DOHH2 (cell line): ENCODE results near the gene HSCB.

Experiments
- EZH2phosphoT487 ChIP-seq: fragments of 200-600 bp; sonication (generic); IDR thresholded peaks from 2 replicates; pipeline ENCODE4 v1.6.1; 2017; ENCODE audit warnings: borderline replicate concordance, mild to moderate bottlenecking, antibody characterized with exemption, low read length, moderate library complexity, mixed read lengths
- TF ChIP-seq, protein P1 (sequence below): fragments of 200-600 bp; sonication (generic); IDR thresholded peaks from one replicate; pipeline ENCODE4 v1.5.1; 2014; ENCODE audit warnings: antibody characterized with exemption, mild to moderate bottlenecking, low read depth, low read length; ENCODE audit not compliant: poor library complexity, severe bottlenecking

DNA sequence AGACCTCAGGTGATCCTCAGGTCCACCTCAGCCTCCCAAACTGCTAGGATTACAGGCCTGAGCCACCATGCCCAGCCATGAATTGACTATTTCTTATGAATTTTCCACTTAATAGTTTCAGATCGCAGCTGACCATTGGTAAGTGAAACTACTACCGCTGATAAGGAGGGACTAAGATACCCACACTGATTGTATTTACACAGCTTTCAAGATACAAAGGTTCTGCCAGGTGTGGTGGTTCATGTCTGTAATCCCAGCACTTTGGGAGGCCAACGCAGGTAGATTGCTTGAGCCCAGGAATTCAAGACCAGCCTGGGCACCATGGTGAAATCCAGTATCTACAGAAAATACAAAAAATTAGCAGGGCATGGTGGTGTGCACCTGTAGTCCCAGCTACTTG is 4.1 kb upstream of the HSCB start:
- TF ChIP-seq, protein P1, sequence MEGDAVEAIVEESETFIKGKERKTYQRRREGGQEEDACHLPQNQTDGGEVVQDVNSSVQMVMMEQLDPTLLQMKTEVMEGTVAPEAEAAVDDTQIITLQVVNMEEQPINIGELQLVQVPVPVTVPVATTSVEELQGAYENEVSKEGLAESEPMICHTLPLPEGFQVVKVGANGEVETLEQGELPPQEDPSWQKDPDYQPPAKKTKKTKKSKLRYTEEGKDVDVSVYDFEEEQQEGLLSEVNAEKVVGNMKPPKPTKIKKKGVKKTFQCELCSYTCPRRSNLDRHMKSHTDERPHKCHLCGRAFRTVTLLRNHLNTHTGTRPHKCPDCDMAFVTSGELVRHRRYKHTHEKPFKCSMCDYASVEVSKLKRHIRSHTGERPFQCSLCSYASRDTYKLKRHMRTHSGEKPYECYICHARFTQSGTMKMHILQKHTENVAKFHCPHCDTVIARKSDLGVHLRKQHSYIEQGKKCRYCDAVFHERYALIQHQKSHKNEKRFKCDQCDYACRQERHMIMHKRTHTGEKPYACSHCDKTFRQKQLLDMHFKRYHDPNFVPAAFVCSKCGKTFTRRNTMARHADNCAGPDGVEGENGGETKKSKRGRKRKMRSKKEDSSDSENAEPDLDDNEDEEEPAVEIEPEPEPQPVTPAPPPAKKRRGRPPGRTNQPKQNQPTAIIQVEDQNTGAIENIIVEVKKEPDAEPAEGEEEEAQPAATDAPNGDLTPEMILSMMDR = no peak
- TF ChIP-seq EZH2phosphoT487 = no peak
